Astrocyte of the hippocampus (primary cell): ENCODE results near the gene KCTD21.
"Not testable (repeated sequence)": the region's sequence is repeated elsewhere in the genome, so short reads cannot be mapped to it uniquely, and the experiment has no call there.

Source experiments
- DNase-seq: peaks from one replicate; pipeline ENCODE4 v3.0.0; 2011; ENCODE audit warnings: low read depth, low spot score

KCTD21 gene

DNA sequence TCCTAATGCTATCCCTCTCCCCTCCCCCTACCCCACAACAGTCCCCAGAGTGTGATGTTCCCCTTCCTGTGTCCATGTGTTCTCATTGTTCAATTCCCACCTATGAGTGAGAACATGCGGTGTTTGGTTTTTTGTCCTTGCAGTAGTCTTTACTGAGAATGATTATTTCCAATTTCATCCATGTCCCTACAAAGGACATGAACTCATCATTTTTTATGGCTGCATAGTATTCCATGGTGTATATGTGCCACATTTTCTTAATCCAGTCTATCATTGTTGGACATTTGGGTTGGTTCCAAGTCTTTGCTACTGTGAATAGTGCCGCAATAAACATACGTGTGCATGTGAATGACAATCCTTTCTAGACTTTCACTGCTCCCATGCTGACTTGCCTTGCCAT, 12.6 kb downstream of the KCTD21 start:
- DNase-seq = not testable (repeated sequence)

DNA sequence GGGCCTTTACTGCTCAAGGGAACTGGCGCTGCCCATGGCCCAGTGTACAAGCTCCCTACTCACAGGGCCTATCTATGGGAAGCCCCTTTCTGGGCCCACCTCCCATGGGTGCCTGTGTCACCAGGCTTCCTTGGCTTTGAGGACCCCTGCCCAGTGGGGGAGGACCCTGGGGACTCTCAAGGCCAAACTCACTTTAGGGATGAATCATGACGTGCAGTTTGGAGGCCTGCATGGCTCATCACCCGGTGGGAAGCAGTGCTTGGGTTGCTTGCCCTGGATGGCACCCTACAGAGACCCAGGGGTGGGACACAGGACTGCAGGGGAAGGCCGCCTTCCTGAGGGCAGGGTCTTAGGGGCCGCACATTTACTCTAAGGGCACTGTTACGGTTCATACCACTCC, 16.5 kb downstream of the KCTD21 start:
- no peak for DNase-seq

DNA sequence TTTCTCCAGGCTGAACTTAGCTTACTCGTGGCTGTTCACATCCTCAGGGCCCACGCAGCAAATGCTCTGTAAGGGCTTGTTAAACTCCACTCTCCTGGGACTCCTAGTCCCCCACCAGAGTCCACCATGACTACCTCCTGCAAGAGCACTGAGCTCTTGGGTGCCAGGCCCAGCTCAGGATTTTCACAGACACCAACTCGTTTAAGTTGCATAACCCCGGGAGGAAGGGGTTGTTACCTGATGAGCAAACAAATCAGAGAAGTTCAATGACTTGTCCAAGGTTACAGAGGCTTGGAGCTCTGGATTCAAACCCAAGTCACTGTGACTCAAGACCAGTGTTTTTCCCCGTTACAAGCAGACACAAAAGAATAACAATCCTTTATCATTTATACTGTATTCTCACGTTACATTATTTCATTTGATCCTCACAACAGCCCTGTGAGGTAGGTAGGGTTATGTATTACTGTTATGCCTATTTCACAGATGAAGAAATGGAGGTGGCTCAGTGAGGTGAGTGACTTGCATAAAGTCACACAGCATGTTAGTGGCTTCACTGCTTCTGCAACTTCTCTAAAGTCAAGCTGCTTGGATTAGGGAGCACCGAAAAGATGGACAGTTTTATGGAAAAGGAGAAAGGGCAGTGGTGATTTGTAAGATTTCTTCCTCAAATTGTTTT, 17.4 kb downstream of the KCTD21 start:
- no peak for DNase-seq

DNA sequence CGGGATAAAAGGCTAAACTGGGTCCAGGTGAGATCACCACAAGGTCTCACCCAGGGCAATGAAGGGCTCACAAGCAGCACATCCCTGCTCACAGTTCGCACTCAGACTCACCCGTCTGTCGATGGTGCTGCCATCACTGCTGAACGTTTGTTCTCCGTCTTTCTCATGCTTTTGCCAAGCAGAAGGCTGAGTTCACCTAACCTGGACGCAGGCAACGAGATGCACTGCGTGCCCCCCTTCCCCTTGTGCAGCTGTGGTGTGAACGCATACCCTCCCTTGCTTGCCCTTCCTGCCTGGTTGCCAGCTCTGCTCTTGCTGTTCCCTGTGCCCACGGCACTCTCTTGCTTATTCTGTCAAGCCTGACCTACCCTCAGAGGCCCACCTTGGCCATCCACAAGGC, 18.0 kb downstream of the KCTD21 start:
- no peak for DNase-seq

DNA sequence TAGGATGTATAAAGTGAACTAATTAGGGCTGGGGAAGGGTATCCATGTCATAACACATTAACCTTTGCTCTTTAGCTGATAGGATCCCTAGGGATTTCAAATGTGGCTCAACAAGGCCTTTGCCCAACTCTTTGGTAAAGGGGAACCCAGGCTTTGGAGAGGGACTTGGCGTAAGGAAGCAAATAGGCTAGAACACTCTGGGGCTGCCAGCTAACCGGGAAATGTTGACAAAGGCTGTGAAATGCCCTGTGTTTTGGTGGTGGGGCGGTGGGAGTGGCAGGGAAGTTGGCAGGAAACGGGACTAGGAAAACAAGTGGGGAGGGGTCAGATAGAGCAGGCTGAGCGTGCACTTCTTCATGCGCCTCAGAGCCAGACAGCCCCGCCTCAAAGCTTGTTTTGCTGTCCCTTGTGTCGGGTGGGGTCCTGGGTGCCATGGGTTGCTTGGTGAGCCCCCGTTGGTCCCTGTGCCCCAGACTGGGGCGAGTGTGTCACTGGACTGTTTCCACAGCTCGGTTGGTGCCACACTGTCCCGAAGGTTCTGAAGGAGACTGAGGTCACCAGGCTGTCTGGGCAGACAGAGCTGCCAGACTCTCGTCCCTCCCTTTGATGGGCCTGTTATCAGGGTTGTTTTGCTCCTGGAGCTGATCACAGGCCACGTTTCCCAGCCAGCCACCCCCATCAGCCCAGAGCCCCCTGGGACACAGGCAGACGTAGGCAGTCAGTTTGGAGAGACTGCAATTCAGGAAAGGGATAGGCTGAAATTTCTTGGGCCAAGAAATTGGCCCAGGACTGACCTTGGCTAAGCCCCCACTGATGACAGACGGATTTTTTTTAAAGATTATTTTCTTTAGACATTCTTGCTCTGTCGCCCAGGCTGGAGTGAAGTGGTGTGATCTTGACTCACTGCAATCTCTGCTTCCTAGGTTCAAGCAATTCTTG, 19.6 kb downstream of the KCTD21 start:
- DNase-seq = peak; percentile 86

DNA sequence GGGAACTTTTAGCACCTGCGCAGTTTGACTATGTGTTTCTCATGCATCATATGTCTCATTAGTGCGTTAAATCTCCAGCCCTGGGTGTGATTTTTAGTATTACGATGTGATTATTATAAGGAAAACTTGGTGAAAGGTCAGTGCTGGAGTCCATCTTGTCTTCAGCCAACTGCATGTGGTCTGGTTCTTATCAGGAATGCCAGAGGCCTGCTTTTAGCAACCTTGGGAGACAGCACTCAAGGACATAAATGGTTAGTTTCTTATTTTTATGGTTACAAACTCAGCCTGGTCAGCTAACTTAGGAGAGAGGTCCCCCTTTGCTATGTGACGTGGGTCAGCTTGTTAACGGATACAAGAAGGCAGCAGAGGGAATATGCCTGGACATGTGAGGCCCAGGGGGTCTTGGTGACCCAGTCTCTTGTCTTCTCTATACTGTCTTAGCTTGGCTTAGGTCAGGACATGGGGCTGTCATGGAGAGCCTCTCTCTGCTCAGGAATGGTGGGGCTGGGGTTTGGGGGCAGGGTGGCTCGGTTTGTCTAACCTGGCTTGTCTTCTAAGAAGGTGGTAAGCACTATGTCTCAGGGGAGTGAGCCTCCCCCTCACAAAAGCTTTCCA, 21.5 kb downstream of the KCTD21 start:
- DNase-seq = no peak

DNA sequence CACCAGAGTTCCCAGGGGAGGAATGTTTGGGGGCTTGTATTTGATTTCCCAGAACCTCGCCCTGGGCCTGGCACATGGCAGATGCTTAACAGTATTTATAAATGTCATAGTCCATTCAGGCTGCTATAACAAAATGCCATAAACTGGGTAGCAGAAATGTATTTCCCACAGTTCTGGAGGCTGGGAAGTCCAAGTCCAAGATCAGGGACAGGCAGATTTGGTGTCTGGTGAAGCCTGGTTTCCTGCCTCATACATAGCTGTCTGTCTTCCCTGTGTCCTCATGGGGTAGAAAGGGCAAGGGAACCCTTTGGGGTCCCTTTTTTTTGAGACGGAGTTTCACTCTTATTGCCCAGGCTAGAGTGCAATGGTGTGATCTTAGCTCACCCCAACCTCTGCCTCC, 24.0 kb downstream of the KCTD21 start:
- no peak for DNase-seq

DNA sequence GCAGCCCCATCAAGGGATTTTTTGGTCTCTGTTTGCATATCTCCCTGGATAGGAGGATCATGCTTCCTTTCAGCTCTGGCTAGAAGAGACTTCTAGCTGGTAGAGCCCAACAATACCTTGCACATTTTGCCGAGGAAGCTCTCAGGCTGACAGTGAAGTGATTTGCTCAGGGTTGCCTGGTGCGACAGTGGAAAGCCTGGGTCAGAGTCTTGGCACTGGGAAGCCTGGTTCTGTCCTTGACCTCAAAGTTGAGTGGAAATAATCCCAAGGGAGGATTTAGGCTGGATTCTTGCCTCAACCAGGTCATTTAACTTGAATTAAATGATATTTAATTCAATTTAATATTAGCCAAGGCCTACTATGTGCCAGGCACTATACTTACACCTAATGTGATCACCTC, 24.6 kb downstream of the KCTD21 start:
- DNase-seq = no peak

DNA sequence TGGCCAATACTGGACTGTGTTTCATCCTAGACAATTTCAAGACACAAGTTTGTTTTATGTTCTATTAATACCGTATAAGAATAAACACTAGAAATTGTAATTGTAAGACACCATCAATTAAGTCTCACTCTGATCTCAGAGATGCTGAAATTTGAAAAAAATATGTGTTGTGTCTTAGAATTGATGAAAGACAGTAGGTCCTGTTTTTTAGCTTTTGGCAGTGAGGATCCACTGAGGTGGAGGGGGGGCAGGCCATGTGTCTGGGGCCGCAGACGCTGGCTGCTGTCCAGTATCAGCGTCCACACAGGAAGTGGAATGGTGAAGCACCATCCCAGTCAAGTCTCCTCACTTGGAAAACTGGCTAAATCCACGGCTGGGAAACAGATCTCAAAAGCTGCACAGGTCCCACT, 26.5 kb downstream of the KCTD21 start:
- no peak for DNase-seq

DNA sequence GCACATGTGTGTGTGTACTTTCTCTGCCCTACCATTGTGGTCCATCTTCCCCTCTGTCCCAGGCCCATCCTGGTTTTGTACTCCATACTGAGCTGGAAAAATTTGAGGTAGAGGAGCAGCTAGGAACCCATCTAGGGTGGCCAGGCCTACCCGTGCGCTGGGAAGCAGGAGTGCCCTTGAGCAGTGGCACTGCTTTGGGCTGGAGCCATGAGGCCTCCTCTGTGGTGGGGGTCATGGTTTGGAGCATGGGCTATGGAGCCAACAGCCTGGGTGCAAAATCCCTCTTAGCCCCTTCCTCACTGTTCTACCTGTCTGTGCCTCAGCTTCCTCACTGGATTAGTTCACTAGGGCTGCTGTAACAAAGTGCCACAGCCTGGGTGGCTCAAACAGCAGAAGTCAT, 27.1 kb downstream of the KCTD21 start:
- DNase-seq = no peak

DNA sequence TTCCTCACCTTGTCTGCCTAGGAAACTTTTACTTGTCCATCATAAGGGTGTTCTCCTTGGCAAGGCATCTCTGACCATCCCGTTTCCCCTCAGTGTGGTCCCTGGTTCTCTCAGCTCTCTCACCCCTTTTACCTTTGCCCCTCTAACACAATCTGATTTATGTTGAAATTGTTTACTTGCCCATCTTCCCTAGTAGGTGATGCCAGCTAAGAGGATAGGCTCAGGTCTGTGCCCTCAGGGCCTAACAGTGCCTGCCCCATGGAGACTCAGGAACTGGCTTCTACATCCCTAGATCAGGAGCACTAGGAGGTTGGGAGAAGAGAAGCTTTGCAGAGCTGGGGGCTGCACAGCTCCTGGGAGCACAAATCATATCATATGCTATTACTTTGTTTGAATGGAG, 27.9 kb downstream of the KCTD21 start:
- no peak for DNase-seq

DNA sequence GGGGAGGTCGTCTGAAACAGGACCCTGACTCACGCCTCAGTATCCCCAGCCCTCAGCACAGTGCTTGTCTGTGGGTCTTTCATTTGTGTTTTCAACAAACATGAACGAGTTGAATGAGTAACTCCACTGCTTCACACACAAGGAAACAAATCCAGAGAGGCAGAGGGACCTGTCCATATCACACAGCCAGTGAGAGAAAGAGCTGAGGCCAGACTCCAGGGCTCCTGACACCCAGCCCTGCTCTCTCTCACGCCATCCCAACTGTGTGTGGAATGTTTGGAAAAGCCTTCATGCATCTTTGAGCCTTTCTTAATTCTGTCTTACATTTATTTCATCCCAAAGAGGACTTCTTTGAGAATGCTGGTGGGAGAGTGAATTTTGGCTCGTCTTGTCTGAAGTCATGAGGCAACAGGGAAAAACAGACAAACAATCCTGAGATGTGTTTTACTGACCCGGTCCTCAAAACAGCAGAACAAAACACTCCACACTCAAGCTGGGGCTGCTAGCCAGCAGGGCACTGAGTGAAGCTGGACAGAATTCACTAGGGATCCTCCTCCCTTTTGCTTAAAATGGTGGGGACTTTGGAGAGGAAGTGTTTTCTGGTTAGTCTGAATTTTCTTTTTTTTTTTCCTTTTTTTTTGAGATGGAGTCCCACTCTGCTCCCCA, 29.3 kb downstream of the KCTD21 start:
- DNase-seq = no peak

DNA sequence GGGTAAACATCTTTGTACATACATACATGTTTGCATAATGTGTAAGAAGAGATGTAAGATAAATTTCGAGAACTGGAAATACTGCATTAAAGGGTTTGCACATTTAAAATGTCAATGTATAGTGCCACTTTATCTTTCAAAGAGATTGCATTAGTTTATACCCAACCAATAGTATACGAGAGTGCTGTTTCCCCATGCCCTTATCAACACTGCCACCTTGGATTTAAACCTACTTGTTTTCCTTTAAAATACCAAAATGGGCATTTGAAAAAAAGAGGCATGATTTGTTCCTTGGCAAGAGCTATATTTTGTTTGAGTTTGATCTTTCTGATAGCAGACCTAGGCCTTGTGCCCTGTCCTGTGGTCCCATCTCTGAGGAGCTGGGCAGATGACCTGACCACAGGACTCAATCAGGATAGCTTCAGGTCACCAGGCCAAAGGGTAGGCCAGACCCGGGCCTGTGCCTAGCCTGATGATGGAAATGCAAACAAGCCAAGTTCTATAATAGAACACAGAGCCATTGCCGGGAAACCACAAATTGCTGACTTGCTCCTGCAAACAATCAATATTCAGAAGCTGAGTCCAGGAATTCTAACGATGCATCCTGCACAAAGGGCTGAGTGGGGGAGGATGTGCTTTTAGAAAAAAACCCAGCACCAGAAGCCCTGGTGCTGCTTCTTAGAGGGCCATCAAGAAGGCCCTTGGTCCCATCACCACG, 32.1 kb downstream of the KCTD21 start:
- peak; percentile 84 for DNase-seq

DNA sequence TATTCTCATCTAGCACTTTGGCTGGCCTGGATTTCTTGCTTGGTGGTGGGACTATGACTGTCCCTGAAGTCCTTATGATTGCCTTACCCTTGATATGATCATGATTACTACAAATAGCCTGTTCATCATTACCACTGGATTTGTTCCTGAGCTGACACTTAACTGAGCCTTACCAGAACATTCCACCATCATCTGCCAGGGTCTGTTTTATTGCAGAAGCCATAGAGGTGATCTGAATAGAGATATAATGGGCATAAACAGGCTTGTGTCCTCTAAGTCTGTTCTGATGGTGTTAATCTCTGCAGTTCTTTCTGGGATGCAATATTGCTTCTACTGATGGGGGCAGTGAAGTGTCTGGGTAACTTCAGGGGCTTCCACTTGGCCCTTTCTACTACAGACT, 36.6 kb downstream of the KCTD21 start:
- no peak for DNase-seq

DNA sequence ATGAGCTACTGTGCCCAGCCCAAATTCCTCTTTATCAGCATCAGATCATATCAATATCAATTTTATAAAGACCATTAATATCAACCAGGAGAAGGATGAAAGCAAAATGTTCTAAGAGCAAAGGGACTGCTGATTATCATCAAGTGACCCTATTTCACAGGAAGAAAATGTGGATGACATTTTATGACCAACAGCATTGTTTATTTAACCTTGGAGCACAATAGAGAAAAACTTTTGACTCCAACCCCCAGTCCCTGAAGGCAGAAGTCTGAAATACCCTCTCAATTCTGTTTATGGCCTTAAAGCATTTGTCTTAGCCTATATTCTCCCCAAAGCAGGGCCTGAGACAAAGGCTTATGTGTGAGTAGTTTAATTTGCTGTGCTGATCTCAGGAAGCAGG, 37.7 kb downstream of the KCTD21 start:
- DNase-seq = no peak

DNA sequence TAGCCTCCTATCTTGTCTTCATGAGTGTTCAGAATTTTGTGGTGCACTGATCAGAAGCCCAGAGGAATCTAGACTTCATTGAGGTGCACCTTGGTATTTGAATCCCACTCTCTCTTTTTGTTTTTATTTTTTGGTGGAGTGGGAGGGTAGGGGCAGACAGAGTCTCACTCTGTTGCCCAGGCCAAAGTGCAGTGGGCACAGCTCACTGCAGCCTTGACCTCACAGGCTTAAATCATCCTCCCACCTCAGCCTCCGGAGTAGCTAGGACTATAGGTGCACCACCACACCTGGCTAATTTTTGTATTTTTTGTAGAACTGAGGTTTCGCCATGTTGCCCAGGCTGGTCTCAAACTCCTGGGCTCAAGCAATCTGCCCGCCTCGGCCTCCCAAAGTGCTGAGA, 38.1 kb downstream of the KCTD21 start:
- DNase-seq = no peak

DNA sequence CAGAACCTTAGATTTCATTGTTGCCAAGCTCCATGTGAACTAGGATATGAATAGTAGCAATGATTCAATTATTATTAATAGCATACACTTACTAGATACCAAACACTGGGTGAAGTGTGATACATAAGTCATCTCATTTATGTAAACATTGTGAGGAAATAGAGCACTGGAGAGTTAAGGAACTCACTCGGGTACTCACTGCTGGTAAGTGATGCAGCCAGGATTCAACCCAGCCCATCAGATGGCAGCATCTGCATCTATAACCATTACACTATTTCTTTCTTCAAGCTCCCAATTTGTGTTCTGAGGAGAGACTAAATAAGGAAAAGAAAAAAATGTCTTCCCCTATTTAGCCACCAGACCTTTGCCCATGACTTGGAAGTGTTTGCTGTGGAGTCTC, 38.8 kb downstream of the KCTD21 start:
- peak; percentile 35 for DNase-seq

DNA sequence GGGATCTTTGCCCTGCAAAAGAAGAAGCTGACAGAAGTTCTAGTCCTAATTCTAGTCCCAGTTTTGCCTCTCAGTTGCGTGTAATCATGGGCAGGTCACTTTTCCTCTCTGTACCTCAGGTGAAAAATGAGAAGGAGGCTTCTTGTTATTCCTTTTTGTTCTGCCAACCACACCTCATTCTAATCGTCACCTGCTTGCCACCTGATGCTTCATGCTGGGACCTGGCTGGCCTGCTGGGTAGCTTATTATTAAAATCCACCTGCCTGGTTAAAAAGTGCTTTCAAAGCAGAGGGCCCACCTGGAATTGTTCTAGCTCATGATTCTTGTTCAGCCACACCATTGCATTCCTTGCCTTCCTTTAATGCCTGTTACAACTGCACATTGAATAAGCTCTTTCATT, 40.6 kb downstream of the KCTD21 start:
- no peak for DNase-seq

DNA sequence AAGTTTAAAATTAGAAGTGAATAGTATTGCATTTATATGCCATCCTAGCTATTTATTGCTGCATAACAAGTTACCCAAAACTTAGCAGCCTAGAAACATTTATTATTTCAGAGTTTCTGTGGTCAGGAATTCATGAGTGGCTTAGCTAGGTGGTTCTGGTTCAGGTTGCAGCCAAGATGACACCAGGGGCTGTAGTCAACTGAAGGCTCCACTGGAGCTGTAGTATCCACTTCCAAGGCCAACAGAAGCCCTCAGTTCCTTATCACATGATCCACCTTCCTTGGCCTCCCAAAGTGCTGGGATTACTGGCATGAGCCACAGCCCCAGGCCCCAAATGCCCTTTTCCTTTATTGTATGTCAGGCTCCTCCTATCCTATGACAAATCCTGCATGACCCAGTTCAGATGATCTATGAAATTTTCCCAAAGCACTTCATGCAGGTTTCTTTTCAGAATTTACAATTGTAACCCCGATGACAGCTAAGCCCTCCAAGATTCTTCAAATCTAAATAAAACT, 42.9 kb downstream of the KCTD21 start:
- DNase-seq = no peak

DNA sequence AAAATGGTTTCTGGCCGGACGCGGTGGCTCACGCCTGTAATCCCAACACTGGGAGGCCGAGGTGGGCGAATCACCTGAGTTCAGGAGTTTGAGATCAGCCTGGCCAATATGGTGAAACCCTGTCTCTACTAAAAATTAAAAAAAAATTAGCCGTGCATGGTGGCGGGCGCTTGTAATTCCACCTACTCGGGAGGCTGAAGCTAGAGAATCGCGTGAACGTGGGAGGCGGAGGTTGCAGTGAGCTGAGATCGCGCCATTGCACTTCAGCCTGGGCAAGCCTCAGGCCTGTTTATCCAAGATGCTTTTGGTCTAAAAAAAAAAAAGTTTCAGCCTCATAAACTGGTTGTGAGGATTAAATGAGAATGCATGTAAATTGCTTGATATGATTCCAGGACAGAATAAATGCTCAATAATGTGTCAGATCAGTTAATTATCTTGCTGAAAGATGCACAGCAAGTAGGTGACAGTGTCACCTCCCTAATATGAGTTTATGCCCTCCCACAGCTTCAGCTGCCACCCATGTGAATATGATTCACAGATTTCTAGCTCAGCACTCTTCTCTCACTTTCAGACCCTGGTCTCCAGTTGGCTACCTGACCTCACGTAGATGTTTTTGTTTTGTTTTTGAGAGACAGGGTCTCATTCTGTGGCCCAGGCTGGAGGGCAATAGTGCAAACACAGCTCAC, 47.9 kb downstream of the KCTD21 start:
- no peak for DNase-seq
